ENCODE results near the gene SUSD2.
A peak's percentile ranks its signal among the peaks of the same experiment; 100 is the strongest.
"Not testable (repeated sequence)": the region's sequence is repeated elsewhere in the genome, so short reads cannot be mapped to it uniquely, and the experiment has no call there.

The SUSD2 gene

DNA sequence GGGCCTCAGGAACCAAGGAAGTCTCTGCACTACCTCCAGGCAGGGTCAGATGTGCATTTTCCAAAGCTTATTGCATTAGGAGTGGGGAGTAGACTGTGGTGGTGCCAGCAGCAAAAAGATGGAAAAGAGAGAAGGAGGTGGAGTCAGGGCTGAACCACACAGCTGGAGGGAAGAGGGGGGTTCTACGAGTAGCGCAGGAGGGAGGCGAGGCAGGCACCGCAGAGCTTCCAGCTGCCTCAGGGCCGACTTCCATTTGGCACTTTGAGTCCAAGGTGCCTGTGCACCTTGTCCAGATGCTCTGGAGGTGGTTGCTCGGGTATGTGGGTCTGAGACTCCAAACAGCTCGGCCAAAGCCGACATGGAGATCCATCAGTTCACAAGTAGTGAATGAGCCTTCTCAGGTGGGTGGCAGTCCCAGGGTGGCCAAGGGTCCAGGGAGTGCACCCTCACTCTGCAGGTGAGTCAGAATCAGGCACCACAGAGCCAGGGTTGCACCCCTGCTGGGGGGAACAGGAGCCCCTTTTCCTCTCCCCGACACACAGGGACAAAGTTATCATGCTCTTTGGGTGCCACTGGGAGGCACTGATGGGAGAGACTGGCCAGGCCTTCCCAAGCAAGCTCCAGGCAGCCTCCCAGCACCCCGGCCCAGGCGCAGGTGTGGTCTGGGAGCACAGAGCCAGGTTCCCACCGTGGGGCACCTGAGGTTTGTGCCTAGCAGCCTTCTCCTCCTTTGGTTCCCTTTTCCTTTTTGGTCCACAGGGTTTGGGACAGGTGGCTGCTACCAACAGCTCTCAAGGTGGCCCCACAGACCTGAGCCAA, 33.4 kb downstream of the SUSD2 start:
- DNase-seq = no peak

DNA sequence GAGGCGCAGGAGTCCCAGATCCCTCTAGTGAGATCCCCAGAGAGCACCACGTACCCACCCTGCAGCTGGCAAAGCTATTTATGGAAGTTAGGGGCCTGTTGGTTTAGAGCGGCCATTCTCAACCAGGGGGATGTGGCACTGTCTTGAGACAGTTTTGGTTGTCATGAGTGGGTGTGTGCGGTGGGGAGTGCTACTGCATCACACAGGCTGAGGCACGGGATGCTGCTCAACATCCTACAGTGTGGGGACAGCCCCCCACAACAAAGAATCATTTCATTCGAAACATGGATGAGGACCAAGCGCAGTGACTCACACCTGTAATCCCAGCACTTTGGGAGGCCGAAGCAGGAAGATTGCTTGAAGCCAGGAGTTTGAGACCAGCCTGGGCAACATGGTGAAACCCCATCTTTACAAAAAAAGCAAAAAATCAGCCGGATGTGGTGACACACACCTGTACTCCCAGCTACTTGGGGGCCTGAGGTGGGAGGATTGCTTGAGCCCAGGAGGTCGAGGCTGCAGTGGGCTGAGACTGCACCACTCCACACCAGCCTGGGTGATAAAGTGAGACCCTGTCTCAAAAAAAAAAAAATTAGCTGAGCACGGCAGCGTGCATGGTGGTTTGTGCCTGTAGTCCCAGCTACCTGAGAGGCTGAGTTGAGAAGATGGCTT, 35.4 kb downstream of the SUSD2 start:
- DNase-seq = no peak

DNA sequence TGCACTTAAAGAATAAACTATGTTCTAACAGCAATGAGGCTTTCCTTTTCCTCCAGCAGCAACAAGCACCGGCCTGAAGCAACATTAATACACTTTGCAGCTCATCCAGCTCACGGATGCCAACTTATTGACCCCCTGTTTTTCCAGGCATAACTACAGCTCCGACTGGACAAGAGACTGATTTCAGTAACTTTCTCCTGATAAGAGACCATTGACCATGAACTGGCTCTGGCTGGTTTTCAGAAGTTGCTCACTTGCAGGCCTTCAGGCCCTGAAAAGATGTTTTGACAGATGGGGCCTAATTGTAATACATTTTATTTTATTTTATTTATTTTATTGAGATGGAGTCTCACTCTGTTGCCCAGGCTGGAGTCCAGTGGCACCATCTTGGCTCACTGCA, 36.1 kb downstream of the SUSD2 start:
- DNase-seq = no peak

DNA sequence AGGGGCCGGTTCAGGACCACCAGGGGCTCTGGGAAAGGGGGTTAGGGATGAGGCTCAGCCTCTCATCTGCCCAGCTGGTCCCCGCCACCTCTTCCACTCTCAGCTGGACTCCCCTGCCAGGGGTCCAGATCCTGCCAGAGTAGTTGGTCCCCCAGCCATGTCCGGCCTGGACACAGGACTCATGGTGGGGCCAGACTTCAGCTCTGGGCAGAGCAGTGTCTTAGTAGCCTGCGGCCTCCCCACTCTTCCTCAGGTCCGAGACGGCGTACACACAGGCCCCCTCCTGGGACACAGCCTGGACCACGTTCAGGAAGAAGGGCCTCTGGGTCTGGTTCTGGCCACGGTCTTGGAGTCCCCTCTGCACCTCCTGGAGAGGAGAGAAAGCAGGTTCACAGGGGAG, 38.5 kb downstream of the SUSD2 start:
- DNase-seq = no peak

DNA sequence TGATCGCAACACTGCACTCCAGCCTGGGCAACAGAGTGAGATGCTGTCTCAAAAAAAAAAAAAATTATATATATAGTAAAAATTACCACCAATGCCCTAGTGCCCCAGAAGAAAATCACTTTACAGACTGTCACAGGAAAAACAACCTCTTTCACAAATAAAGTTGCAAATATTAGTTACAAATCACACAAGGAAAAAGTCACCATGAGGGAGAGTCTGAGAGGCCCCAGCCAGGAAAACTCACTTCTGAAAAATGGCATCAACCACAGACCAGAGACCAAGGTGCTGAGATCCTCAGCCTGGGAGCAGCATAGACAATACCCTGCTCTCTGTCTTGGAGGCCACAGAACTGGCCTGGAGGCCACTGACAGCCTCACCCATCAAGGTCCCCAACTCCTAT, 43.2 kb downstream of the SUSD2 start:
- no peak for DNase-seq

DNA sequence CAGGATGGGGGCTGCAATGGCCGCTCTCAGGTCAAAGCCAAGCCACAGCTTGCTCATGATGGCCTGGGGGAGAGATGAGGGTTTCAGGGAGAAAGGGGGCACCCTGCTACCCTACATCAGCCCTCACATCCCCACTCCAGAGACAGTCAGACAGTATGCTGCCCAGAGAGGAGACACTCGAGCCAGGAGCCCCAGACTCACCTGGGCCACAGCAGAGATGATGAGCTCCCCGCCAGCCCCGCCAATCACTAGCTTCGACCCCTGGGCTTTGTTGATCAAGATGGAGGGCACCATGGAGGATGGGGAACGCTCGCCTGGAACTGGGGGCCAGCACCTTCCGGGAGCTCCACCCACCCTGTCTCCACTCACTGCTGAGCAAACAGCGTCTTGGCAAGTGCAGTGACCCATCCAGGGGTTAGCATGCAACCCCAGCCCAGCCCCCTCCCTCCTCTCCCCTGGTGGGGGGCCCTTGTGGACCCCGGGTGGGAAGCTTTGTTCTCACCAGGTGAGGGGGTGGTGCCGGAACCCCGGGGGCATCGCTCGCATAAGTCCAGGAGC, 43.8 kb downstream of the SUSD2 start:
- DNase-seq = no peak

DNA sequence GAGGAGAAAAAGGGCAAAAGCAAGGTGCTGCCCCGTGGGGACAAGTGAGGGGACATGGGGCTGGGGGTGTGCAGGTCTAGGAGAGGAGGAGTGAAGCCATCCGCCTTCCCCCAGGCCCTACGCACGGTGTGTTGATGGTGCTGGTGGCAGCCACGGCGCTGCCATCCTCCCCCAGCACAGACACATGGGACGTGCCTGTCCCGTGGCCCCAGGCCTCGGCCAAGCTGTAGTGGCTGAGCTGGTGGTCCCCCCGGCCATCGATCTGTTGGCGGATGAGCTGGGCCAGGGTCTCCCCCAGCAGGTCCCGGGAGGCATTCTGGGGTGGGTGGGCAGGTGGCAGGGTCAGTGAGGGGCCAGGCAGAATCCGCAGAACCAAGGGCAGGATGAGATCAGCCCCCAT, 44.7 kb downstream of the SUSD2 start:
- no peak for DNase-seq

DNA sequence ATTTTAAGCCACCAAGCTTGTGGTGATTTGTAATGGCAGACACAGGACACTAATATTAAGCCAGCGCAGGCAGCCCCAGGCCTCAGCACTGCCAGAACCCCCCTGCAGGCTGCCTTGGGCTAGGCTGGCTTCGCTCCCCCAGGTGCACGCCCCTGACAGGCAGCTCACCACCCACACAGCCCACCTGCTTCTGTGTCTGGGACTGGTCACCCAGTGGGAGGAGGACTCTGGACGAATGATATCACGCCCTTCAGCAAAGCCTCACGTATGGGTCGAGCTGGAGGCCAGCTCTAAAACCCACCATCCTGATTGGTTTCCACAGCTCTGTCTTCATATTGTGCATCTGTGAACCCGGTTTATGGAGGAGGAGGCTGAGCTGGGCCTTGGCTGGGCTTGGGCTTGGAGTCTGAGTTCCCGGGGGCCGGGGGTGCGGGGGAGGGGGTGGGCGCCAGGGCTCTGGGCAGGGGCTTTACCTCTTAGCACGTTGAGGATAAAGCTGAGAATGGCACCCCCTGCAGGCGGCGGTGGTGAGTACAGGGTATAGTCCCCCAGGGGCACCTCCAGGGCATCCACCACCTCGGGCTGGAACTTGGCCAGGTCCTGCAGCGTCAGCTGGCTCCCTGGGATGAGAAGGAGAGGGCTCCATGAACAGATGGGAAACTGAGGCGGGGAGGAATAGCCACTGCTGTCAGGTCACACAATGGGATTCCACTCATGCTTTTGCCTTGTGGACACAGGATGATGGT, 49.8 kb downstream of the SUSD2 start:
- DNase-seq = no peak

DNA sequence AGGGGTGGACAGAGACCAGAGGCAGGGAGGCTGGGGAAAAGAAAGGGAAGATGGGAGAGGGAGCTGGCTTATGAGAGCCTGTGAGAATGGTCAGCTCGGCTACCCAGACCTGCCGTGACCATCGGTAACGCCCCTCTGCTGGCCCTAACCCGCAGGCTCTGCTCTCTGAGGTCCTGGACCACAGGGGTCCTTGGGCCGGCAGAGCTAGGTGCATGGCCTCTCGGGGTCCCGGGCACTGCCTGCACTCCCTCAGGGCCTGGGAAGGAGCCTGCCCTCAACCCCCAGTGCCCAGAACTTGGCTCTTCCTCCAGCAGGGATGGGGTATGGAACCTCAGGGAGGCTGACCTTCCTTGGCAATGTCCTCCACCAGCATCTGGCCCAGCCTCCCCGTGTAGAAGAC, 50.4 kb downstream of the SUSD2 start:
- DNase-seq = no peak

DNA sequence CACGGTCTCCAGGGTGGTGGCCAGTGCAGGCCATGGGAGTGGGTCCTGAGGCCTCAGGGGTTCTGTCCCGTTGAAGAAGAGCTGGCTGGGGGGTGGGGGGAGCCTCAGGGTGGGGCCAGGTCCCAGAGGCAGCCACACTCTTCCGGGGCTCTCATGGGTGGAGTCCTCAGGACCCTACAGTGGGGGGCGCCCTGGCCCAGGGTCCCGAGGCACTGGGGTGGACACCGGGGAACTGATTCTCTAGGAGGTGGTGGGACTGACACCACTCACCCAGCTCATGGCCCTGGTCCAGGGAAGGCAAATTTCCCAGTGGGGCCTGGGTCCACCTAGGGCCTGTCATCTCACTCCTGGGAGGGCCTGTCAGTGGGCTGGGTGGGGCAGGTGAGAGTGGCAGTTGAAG, 50.8 kb downstream of the SUSD2 start:
- no peak for DNase-seq

DNA sequence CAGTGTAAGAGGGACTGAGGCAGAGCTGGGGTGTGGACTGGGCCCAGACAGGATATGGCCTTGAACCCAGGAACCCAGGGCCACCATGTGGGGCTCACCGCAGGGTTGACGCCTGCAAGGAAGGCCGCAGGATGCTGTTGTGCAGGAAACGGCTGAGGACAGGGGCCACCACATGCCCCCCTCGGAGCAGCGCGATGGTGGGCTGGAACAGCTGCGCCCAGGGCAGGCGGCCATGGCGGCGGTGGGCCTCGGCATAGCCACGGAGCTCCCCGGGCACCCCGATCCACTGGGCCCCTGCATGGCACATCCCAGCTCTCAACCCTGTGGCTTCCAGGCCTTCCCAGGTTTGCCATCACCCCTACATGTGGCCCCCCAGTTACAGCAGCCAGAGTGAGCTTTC, 51.4 kb downstream of the SUSD2 start:
- no peak for DNase-seq

DNA sequence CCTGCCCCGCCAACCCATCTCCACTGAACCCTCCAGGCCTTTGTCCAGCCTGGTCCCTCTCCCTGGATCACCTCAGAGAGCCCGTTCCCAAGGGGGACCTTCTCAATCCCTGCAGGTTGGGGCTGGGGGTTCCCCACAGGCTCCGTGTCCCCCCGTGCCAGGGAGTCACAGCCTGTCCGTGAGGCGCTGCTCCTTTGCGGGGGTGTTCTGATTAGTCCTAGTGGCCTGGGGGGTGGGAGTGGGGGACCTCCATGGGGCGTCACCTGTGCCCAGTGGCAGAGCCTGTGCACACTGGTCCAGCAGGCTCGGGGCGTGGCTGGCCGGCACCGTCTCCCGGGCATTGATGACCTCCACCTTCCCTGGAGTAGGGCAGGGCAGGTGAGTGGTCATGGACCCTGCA, 51.9 kb downstream of the SUSD2 start:
- DNase-seq = no peak

DNA sequence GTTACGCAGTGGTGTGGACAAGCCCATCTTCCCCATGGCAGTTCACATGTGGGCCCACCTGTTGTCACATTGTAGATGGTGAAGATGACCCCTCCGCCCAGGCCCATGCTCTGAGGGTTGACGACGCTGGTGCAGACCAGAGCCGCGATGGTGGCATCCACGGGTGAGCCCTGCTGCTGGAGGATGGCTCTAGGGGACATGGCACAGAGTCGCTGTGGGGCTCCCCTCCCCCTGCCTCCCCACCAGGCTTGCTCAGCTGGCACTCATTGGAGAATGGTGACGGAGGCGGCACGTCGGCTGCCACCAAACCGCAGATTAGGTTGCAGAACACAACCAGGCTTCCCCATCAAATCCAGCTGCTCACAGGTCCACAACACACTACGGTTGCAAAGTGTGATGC, 52.5 kb downstream of the SUSD2 start:
- no peak for DNase-seq

DNA sequence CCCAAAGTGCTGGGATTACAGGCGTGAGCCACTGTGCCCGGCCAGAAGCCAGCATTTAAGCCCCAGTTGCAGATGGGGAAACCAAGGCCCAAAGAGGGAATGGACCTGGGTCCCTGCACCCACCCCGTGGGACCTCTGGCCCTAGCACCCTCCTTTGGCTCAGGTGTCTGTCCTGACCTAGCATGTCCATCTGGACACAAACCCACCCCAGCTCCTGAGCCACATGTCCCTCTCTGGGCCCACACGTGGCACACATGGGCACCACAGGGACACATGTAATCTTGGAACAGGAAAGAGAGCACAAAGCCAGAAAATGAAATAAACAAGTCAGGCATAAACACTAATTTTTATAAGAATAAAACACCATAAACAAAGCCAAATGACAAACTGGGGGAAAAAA, 54.0 kb downstream of the SUSD2 start:
- no peak for DNase-seq

DNA sequence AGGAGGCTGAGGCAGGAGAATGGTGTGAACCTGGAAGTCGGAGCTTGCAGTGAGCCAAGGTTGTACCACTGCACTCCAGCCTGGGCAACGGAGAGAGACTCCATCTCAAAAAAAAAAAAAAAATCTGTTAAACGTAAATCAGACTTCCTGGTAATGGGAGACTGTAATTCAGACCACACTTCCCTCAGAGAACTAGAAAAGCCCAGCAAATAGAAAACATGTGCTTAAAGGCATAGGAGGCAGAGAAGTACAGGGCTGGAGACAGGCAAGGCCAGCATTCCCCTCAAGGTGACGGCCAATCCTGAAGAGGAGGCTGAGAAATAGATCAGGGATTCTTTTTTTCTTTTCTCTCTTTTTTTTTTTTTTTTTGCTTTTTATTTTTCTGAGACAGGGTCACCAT, 55.4 kb downstream of the SUSD2 start:
- peak; percentile 49 for DNase-seq

DNA sequence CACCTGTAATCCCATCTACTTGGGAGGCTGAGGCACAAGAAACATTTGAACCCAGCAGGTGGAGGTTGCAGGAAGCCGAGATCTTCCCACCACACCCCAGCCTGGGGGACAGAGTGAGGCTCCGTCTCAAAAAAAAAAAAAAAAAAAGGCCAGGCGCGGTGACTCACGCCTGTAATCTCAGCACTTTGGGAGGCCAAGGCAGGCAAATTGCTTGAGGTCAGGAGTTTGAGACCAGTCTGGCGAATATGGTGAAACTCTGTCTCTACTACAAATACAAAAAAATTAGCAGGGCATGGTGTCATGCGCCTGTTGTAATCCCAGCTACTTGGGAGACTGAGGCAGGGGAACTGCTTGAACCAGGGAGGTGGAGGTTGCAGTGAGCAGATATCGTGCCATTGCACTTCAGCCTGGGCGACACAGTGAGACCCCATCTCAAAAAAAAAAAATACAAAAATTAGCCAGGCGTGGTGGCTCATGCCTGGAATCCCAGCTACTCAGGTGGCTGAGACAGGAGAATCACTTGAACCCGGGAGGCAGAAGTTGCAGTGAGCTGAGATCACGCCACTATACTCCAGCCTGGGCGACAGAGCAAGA, 56.9 kb downstream of the SUSD2 start:
- not testable (repeated sequence) for DNase-seq
